ENCODE measurements around the gene SYNGAP1. TPM values are rescaled to one million over a fixed set of nuclear protein-coding genes. Genes with fewer than 3 reads are reported as not detected.

The SYNGAP1 gene
- total RNA-seq, 1 donor from 2014 or later = 23.0 TPM

- intact Hi-C loops (cut with DNase I) = no loop called here
- peak; percentile 1 for ATAC-seq
- H3K4me3 ChIP-seq = no peak overlapping the region
- H3K27ac ChIP-seq = no peak overlapping the region
- TF ChIP-seq CTCF (IDR thresholded peaks at IDR 0.05) = no peak
- no peaks in the 10 kb centered on the region for H3K9me3 ChIP-seq
- H3K4me1 ChIP-seq = peaks cover 15% of the 10 kb centered on the region
- peaks cover 10% of the 10 kb centered on the region for H3K36me3 ChIP-seq
- H3K27me3 ChIP-seq = no peaks in the 10 kb centered on the region
- DNase-seq = no peak
These were observed 30.6 kb downstream of the SYNGAP1 start for GRCh38 chr6:33450434-33450833.

DNA sequence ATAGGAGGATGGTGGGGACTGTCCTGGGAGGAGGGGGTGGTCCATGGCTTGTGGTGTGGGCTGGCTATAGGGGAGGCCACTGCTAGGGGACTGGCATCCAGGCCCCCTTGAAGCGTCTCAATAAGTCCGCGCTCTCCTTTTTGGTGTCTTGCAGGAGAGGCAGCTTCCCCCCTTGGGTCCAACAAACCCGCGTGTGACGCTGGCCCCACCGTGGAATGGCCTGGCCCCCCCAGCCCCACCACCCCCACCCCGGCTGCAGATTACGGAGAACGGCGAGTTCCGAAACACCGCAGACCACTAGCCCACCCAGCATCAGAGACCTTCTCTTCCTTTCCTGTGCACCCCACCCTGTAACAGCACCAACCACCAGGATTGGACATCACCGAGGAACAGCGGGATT is 31.7 kb downstream of the SYNGAP1 start:
- no peak for DNase-seq
- Histone ChIP-seq H3K27ac (no peak overlapping the region), H3K27me3 (no peaks in the 10 kb centered on the region), H3K4me3 (no peak overlapping the region), H3K36me3 (peaks cover 6% of the 10 kb centered on the region), H3K4me1 (peaks cover 15% of the 10 kb centered on the region), H3K9me3 (no peaks in the 10 kb centered on the region)
- ATAC-seq = no peak
- no peak for TF ChIP-seq CTCF (IDR thresholded peaks at IDR 0.05)
- intact Hi-C loops (cut with DNase I) = no loop called here

GRCh38 chr6:33452496-33452895 is 32.6 kb downstream of the SYNGAP1 start:
- Histone ChIP-seq H3K4me3 (no peak overlapping the region), H3K9me3 (no peaks in the 10 kb centered on the region), H3K27me3 (no peaks in the 10 kb centered on the region), H3K36me3 (peaks cover 3% of the 10 kb centered on the region), H3K27ac (no peak overlapping the region), H3K4me1 (peaks cover 15% of the 10 kb centered on the region)
- TF ChIP-seq CTCF (IDR thresholded peaks at IDR 0.05) = no peak
- intact Hi-C loops (cut with DNase I) = no loop called here
- DNase-seq (no peak), ATAC-seq (no peak)

DNA sequence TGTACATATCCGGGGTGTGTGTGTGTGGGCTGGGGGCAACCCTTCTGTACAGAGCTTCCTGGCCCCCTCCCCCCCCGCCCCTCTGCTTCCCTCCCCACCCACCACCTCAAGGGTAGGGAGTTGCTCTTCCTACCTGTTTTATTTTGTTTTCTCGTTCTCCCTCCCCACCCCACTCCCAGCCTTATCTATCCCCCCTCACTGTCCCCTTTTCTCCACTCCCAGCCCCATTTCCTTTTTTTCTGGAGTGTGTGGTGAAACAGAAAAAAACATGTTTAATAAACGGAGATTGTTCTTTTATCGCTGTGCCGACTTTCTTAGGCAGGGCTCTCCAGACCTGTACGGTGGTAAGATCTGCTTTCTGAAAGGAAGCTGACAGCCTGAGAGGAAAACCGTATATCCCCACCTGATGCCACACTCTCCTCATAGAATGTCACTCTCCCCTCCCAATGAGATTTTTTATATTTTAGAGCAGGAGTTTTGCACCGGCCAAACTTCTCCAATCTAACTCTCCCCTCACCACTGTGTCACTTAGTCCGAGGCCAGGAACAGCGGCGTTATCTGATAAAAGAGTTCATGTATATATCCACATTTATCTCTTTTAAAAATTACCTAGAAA is 33.6 kb downstream of the SYNGAP1 start:
- intact Hi-C loops (cut with DNase I) = no loop called here
- Histone ChIP-seq H3K27me3 (no peaks in the 10 kb centered on the region), H3K4me3 (peak overlapping the region; percentile 95), H3K36me3 (no peaks in the 10 kb centered on the region), H3K4me1 (peaks cover 15% of the 10 kb centered on the region), H3K27ac (peak overlapping the region; percentile 86), H3K9me3 (no peaks in the 10 kb centered on the region)
- TF ChIP-seq CTCF (IDR thresholded peaks at IDR 0.05) = no peak
- no peak for DNase-seq
- ATAC-seq = no peak

- H3K27me3 ChIP-seq = no peaks in the 10 kb centered on the region
- H3K9me3 ChIP-seq = no peaks in the 10 kb centered on the region
- TF ChIP-seq CTCF (IDR thresholded peaks at IDR 0.05) = no peak
- H3K4me3 ChIP-seq = peak within 1 kb of the TSS; percentile 95
- intact Hi-C loops (cut with DNase I) = no loop called here
- no peaks in the 10 kb centered on the region for H3K36me3 ChIP-seq
- H3K27ac ChIP-seq = peak within 1 kb of the TSS; percentile 86
- DNase-seq (peak; percentile 98), ATAC-seq (peak; percentile 99)
- H3K4me1 ChIP-seq = peaks cover 15% of the 10 kb centered on the region
These were observed 34.4 kb downstream of the SYNGAP1 start, which contains the start of gene ZBTB9 for GRCh38 chr6:33454009-33454946. Gene ZBTB9 (plus strand): TSS chr6:33454576. CDS start chr6:33455101, 525 bp downstream.
